Measurements from ENCODE around the gene DCAF6. TPM values are rescaled to one million over a fixed set of nuclear protein-coding genes. Genes with fewer than 3 reads are reported as not detected.
"Not testable (repeated sequence)": the region's sequence is repeated elsewhere in the genome, so short reads cannot be mapped to it uniquely, and the experiment has no call there.

Gene DCAF6
- total RNA-seq, 1 donor from 2014 or later = 80.5 TPM

DNA sequence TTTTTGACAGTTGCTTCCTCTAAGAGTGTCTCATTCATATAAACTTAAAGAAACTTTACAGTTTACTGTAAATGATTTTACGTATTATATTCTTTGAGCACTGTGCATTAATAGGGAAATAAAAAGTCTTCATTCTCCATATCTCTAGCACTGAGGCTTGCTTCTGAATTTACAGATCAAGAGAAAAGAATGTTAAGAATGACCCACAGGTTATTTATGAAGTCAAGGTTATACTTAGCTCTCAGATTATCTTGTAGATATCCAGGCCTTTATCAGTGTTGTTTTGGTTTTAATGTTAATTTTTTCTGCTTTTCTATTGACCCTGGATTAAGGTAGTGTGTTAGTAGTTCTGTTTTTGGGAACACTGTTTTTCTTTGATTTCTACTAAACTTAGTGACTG is 108.8 kb downstream of the DCAF6 start:
- no peak for DNase-seq (ENCODE audit: extremely low spot score in 2 of 2)
- H3K4me1 ChIP-seq = peaks cover 2% of the 10 kb centered on the region
- no peak overlapping the region for H3K4me3 ChIP-seq
- TF ChIP-seq POLR2A (IDR thresholded peaks at IDR 0.05) (no peak), POLR2AphosphoS5 (IDR thresholded peaks at IDR 0.05; ENCODE audit: insufficient read depth in 1 of 2, low read depth in 1 of 2) (no peak)
- TF ChIP-seq, protein P1, sequence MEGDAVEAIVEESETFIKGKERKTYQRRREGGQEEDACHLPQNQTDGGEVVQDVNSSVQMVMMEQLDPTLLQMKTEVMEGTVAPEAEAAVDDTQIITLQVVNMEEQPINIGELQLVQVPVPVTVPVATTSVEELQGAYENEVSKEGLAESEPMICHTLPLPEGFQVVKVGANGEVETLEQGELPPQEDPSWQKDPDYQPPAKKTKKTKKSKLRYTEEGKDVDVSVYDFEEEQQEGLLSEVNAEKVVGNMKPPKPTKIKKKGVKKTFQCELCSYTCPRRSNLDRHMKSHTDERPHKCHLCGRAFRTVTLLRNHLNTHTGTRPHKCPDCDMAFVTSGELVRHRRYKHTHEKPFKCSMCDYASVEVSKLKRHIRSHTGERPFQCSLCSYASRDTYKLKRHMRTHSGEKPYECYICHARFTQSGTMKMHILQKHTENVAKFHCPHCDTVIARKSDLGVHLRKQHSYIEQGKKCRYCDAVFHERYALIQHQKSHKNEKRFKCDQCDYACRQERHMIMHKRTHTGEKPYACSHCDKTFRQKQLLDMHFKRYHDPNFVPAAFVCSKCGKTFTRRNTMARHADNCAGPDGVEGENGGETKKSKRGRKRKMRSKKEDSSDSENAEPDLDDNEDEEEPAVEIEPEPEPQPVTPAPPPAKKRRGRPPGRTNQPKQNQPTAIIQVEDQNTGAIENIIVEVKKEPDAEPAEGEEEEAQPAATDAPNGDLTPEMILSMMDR (IDR thresholded peaks at IDR 0.05) = no peak
- H3K27me3 ChIP-seq = no peaks in the 10 kb centered on the region
- H3K27ac ChIP-seq = no peak overlapping the region
- intact Hi-C loops (cut with DNase I) = no loop called here
- no peaks in the 10 kb centered on the region for H3K9me3 ChIP-seq
- peaks cover 0 to 18% of the 10 kb centered on the region in 2 donors for H3K36me3 ChIP-seq

DNA sequence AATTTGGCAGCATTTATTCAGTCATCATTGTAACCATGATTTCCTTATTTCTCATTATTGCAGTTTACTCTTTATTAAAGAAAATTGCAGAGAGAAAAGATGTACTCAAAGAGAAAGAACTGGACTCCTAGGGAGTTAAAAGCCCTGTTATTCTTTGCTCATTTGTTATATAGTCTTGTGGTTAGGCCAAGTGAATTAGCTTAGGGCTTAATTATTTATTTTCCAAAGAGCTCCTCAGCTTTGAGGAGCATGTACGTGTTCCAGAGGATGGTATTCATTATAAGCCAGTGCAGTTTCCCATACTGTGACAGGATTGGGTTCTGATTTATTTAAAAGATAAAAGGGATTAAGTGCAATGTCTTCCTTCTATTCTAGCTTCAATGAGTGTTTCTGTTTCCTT is 113.8 kb downstream of the DCAF6 start:
- DNase-seq (ENCODE audit: extremely low spot score in 2 of 2) = no peak
- Histone ChIP-seq H3K4me1 (peaks cover 4% of the 10 kb centered on the region), H3K27me3 (no peaks in the 10 kb centered on the region), H3K36me3 (peaks cover 0 to under 1% of the 10 kb centered on the region in 2 donors), H3K4me3 (no peak overlapping the region), H3K9me3 (no peaks in the 10 kb centered on the region), H3K27ac (no peak overlapping the region)
- TF ChIP-seq POLR2A (IDR thresholded peaks at IDR 0.05) = no peak
- TF ChIP-seq, protein P1 (IDR thresholded peaks at IDR 0.05) = no peak
- no peak for TF ChIP-seq POLR2AphosphoS5 (IDR thresholded peaks at IDR 0.05; ENCODE audit: insufficient read depth in 1 of 2, low read depth in 1 of 2)
- intact Hi-C loops (cut with DNase I) = no loop called here

DNA sequence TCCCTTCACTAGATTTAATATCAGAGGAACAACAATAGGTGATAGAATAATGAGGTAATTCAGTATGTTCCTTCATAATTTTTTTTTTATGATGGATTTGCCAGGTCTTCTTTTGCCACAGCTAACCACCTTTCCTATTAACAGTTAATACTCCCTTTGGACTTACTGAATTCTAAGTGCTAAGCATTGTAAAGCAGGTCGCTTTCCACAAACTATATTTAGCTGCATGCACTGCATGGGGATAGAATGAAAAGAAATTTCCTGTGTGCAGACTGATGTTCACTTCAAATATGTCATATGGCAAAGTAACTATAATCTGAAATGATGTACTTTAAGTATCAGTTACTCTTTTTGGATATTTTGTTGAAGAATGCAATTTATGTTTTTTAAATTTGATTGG is 114.4 kb downstream of the DCAF6 start:
- Histone ChIP-seq H3K27me3 (no peaks in the 10 kb centered on the region), H3K9me3 (no peaks in the 10 kb centered on the region), H3K4me1 (peaks cover 4% of the 10 kb centered on the region), H3K27ac (no peak overlapping the region), H3K36me3 (no peaks in the 10 kb centered on the region), H3K4me3 (no peak overlapping the region)
- intact Hi-C loops (cut with DNase I) = no loop called here
- DNase-seq (ENCODE audit: extremely low spot score in 2 of 2) = no peak
- TF ChIP-seq POLR2A (IDR thresholded peaks at IDR 0.05) (no peak), POLR2AphosphoS5 (IDR thresholded peaks at IDR 0.05; ENCODE audit: insufficient read depth in 1 of 2, low read depth in 1 of 2) (no peak)
- TF ChIP-seq, protein P1 (IDR thresholded peaks at IDR 0.05) = no peak

DNA sequence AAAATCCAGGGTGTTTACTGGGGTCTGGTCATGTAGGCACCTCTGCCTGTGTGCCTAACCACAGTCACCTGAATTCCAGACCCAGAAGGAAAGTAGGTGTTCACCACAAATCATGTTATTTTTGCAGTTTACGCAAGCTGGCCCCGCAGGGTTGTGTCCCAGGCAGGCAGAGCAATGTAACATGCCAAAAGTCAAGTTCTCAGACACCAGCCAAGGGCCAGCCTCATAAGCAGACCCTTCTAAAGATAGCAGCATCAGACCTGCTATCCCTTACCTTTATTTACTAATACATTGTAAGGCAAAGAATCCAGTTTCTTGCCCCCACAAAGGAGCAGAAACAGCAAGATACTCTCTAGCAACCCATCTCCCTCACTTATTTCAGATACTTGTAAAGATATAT is 117.2 kb downstream of the DCAF6 start:
- intact Hi-C loops (cut with DNase I) = no loop called here
- no peaks in the 10 kb centered on the region for H3K36me3 ChIP-seq
- H3K4me1 ChIP-seq = peaks cover 4% of the 10 kb centered on the region
- TF ChIP-seq, protein P1 (IDR thresholded peaks at IDR 0.05) = no peak
- TF ChIP-seq POLR2A (IDR thresholded peaks at IDR 0.05) (no peak), POLR2AphosphoS5 (IDR thresholded peaks at IDR 0.05; ENCODE audit: insufficient read depth in 1 of 2, low read depth in 1 of 2) (no peak)
- no peak overlapping the region for H3K4me3 ChIP-seq
- no peaks in the 10 kb centered on the region for H3K9me3 ChIP-seq
- no peak for DNase-seq (ENCODE audit: extremely low spot score in 2 of 2)
- no peaks in the 10 kb centered on the region for H3K27me3 ChIP-seq
- H3K27ac ChIP-seq = no peak overlapping the region

DNA sequence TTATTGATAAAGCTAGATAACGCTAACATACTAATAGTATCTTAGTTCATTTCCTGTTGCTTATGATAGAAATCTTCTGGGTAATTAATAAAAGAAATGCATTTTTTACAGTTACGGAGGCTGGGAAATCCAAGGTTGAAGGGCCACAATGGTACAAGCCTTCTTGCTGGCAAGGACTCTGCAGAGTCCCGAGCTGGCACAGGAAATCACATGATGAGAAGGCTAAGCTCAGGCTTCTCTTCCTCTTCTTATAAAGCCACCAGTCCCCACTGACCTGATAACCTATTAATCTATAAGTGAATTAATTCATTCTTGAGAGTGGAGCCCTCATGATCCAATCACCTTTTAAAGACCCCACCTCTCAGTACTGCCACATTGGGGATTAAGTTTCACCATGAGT is 117.6 kb downstream of the DCAF6 start:
- no peak for TF ChIP-seq POLR2AphosphoS5 (IDR thresholded peaks at IDR 0.05; ENCODE audit: insufficient read depth in 1 of 2, low read depth in 1 of 2)
- no peak for TF ChIP-seq POLR2A (IDR thresholded peaks at IDR 0.05)
- TF ChIP-seq, protein P1 (IDR thresholded peaks at IDR 0.05) = no peak
- DNase-seq (ENCODE audit: extremely low spot score in 2 of 2) = no peak
- intact Hi-C loops (cut with DNase I) = no loop called here
- Histone ChIP-seq H3K36me3 (no peaks in the 10 kb centered on the region), H3K4me1 (peaks cover 4% of the 10 kb centered on the region), H3K27me3 (no peaks in the 10 kb centered on the region), H3K9me3 (no peaks in the 10 kb centered on the region), H3K4me3 (no peak overlapping the region), H3K27ac (no peak overlapping the region)

DNA sequence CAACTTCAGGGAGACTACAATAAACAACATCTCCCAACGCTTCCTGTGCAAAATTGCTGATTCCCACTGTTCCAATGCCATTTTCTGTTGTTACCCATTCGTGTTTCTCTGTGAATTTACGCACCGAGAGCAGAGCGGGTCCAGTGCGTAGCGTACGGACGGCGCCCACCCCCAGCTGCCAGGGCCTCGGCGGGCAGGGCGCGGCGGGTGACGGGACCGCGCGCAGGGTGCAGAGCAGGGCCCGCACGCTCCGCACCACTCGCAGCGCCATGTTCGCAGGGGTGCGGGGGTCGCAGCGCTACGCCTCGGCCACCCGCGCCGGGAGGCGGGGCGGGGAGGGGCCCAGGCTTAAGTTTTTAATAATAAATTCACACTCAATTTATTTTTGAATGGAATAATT is 119.7 kb downstream of the DCAF6 start:
- H3K36me3 ChIP-seq; H3K4me1 ChIP-seq; H3K27me3 ChIP-seq; H3K9me3 ChIP-seq; H3K4me3 ChIP-seq; H3K27ac ChIP-seq; intact Hi-C loops (cut with DNase I); DNase-seq (ENCODE audit: extremely low spot score in 2 of 2): not testable (repeated sequence)

All from vagina (tissue), 2 donors.